ENCODE results near the gene FAM217A. TPM values are rescaled to one million over a fixed set of nuclear protein-coding genes. Genes with fewer than 3 reads are reported as not detected.

FAM217A gene
- total and polyA plus RNA-seq, 10 of the 15 experiments (the other 5 are each of a cell fraction or from before 2014, with no cell fraction given): 0.09 to 0.11 TPM; not detected in 8

- TF ChIP-seq REST (IDR thresholded peaks at IDR 0.05; ENCODE audit: low read depth, low read length) (no peak), PAX5 (IDR thresholded peaks at IDR 0.05; ENCODE audit: borderline replicate concordance, low read depth, low read length) (no peak), SMAD5 (IDR thresholded peaks at IDR 0.05; ENCODE audit: low read depth) (no peak), PKNOX1 (IDR thresholded peaks at IDR 0.05) (no peak), CEBPZ (IDR thresholded peaks at IDR 0.05; ENCODE audit: low read depth, low read length) (no peak), NBN (IDR thresholded peaks at IDR 0.05) (no peak), CUX1 (IDR thresholded peaks at IDR 0.05; ENCODE audit: insufficient replicate concordance, low read depth, low read length) (no peak), CEBPB (IDR thresholded peaks at IDR 0.05; ENCODE audit: borderline replicate concordance in 1 of 2, low read depth in 2 of 2, low read length in 2 of 2) (no peak)
Measured at GRCh38 chr6:4084444-4085331, 5.8 kb upstream of the FAM217A start (continued).

All from GM12878 (cell line).